Measurements from ENCODE around the gene CNTNAP4.

GRCh38 chr16:76524769-76525168, 247.6 kb downstream of the CNTNAP4 start:
- TF ChIP-seq CTCF (IDR thresholded peaks at IDR 0.05; ENCODE audit: low read depth, low read length, poor library complexity, severe bottlenecking) (no peak), EZH2phosphoT487 (IDR thresholded peaks at IDR 0.05; ENCODE audit: borderline replicate concordance, low read length) (no peak)
